ENCODE results near the gene POLD1.

POLD1 gene

DNA sequence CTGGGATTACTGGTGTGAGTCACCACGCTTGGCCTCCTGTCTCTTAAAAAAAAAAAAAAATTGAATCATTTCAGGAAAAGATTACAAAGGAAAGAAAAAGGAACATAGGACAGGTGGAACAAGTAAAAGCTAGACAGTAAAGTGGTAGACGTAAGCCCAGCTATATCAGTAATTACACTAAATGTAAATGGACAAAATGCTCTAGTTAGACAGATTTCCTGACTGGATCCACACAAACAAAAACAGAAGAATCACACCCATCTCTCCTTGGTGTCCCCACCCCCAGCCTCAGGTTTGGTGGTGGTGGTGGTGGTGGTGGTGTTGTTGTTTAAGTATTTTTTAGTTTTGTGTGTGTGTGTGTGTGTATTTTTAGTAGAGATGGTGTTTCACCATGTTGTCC is 28.3 kb downstream of the POLD1 start:
- Histone ChIP-seq H3K36me3 (peaks cover 25% of the 10 kb centered on the region), H3K27ac (no peak overlapping the region)
- TF ChIP-seq CTCF (IDR thresholded peaks at IDR 0.05) = no peak

DNA sequence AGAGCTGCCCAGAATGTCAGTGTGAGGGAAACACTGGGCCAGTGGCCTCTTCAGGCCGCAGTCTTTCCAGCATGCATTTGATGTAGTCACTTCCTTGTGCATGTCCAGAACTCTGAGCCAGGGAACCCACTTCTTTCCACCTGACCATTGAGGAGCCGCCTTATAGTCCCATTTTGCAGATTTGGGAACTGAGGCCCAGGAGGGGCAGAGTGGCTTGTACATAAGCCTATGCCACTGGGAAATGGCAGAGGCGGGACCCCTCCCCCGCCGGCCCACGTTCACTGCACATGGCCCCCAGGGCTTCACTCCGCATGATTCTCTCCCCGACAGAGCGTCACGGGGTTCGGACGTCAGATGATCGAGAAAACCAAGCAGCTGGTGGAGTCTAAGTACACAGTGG is 28.9 kb downstream of the POLD1 start:
- TF ChIP-seq CTCF (IDR thresholded peaks at IDR 0.05) = no peak
- H3K27ac ChIP-seq = no peak overlapping the region
- H3K4me1 ChIP-seq (ENCODE audit: control insufficient read depth in 1 of 2, insufficient read depth in 1 of 2, low read depth in 1 of 2, low read length in 1 of 2) = peaks cover 10 to 19% of the 10 kb centered on the region in 2 experiments
- peaks cover 21% of the 10 kb centered on the region for H3K36me3 ChIP-seq
- H3K4me3 ChIP-seq (ENCODE audit: low read depth in 1 of 2, low read length in 1 of 2) = no peak overlapping the region
- H3K27me3 ChIP-seq = peaks cover 9% of the 10 kb centered on the region
- no peaks in the 10 kb centered on the region for H3K9me3 ChIP-seq

More for the DNA sequence above, 28.3 kb downstream of the POLD1 start:
- Histone ChIP-seq H3K4me3 (ENCODE audit: low read depth in 1 of 2, low read length in 1 of 2) (no peak overlapping the region), H3K27me3 (peaks cover 3% of the 10 kb centered on the region), H3K9me3 (no peaks in the 10 kb centered on the region), H3K4me1 (ENCODE audit: control insufficient read depth in 1 of 2, insufficient read depth in 1 of 2, low read depth in 1 of 2, low read length in 1 of 2) (peaks cover 10 to 19% of the 10 kb centered on the region in 2 experiments)

GRCh38 chr19:50413531-50413930 is 29.4 kb downstream of the POLD1 start:
- peaks cover 20% of the 10 kb centered on the region for H3K36me3 ChIP-seq
- no peak overlapping the region for H3K27ac ChIP-seq
- peaks cover 10 to 19% of the 10 kb centered on the region in 2 experiments for H3K4me1 ChIP-seq (ENCODE audit: control insufficient read depth in 1 of 2, insufficient read depth in 1 of 2, low read depth in 1 of 2, low read length in 1 of 2)
- H3K27me3 ChIP-seq = peaks cover 14% of the 10 kb centered on the region
- no peak overlapping the region for H3K4me3 ChIP-seq (ENCODE audit: low read depth in 1 of 2, low read length in 1 of 2)
- TF ChIP-seq CTCF (IDR thresholded peaks at IDR 0.05) = no peak
- H3K9me3 ChIP-seq = no peaks in the 10 kb centered on the region

- peaks cover 5% of the 10 kb centered on the region for H3K36me3 ChIP-seq
- peaks cover 29% of the 10 kb centered on the region for H3K27me3 ChIP-seq
- TF ChIP-seq CTCF (IDR thresholded peaks at IDR 0.05) = peak; percentile 84
- H3K27ac ChIP-seq = peak overlapping the region; percentile 48
- H3K4me3 ChIP-seq (ENCODE audit: low read depth in 1 of 2, low read length in 1 of 2) = peak overlapping the region; percentile 23 to 53
- no peaks in the 10 kb centered on the region for H3K9me3 ChIP-seq
- peaks cover 10 to 19% of the 10 kb centered on the region in 2 experiments for H3K4me1 ChIP-seq (ENCODE audit: control insufficient read depth in 1 of 2, insufficient read depth in 1 of 2, low read depth in 1 of 2, low read length in 1 of 2)
These were observed 30.9 kb downstream of the POLD1 start for GRCh38 chr19:50414864-50415660.

DNA sequence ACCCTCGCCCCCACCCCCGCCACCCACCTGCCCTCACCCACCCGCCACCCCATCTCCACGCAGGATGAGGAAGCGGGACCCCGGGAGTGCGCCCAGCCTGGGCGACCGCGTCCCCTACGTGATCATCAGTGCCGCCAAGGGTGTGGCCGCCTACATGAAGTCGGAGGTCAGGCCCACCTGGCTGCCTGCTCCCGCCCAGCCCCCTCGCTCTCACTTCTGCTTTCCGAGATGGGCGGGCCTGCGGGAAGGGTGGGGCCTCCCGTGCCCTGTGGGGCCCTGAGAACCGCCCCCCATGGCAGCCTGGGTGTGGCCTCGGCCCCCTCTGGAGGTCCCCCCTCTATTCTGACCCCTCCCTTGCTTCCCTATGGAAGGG is 31.5 kb downstream of the POLD1 start:
- peaks cover 10 to 19% of the 10 kb centered on the region in 2 experiments for H3K4me1 ChIP-seq (ENCODE audit: control insufficient read depth in 1 of 2, insufficient read depth in 1 of 2, low read depth in 1 of 2, low read length in 1 of 2)
- H3K4me3 ChIP-seq (ENCODE audit: low read depth in 1 of 2, low read length in 1 of 2) = peak overlapping the region; percentile 23 to 53
- no peaks in the 10 kb centered on the region for H3K9me3 ChIP-seq
- TF ChIP-seq CTCF (IDR thresholded peaks at IDR 0.05) = no peak
- H3K27me3 ChIP-seq = peaks cover 34% of the 10 kb centered on the region
- H3K36me3 ChIP-seq = no peaks in the 10 kb centered on the region
- peak overlapping the region; percentile 48 for H3K27ac ChIP-seq

All from neutrophil (primary cell).